Measurements from ENCODE around the gene GSN.

The GSN gene

DNA sequence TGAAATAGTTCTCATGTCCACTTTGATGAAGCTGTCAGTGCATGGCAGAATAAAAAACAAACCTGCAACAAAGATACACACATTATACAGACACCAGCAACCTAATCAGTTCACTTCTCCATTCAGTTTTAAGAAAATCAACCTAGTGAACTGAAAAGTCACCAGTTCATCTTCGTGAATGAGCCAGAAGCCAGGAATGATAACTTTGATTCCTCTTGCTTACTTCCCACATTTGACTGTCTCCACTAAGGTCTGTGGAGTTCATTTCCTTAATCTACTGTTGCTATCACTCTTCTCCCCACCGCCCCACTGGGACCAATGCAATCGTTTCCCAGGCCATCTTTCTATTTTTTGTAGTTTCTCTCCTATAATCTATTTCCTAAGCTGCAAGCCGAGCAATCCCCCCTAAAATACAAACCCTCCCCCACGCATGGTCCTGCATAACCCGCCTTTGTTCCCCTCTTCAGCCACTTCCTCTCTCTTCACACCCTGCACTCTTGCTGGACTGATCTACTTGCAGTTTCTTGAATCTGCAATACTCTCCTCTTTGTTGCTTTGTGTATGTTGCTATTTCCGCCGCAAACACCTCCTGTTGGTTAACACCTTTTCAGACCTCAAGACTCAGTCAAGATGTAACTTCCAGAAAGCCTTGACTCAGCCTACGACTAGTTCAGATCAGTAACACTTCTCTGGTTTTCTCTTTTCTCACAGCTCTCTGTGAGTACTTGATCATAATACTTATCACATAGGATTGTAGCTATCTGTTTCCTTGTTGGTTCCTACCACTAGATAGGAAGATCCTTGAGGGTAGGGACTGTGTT lies 85.5 kb downstream of the GSN start:
- no peak for DNase-seq (ENCODE audit: low spot score)

DNA sequence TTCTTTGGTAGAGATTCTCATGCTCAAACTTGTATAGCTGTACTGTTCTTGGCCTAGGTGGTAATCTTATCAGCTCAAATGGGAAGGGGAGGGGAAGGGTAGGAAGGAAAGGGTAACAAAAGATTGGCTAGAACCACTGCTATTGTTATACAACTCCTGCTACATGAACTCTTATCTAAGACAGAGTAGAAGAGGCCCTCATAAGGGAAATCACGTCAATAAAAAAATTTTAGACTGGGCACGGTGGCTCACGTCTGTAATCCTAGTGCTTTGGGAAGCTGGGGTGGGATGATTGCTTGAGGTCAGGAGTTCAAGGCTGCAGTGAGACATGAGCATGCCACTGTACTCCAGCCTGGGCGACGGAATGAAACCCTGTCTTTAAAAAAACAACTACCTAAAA lies 86.2 kb downstream of the GSN start:
- no peak for DNase-seq (ENCODE audit: low spot score)

DNA sequence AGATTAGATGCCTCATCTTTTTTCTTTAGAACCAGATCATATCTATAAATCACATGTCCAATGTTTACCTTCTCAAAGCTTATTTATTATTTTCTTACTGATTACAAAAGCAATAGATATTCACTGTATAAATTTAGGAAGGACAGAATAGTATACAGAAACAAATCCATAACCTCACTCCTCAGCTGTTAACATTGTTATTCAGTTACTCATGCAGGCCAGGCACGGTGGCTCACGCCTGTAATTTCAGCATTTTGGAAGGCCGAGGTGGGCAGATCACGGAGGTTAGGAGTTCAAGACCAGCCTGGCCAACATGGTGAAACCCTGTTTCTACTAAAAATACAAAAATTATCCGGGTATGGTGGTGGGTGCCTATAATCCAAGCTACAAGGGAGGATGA lies 86.8 kb downstream of the GSN start:
- DNase-seq (ENCODE audit: low spot score) = no peak

DNA sequence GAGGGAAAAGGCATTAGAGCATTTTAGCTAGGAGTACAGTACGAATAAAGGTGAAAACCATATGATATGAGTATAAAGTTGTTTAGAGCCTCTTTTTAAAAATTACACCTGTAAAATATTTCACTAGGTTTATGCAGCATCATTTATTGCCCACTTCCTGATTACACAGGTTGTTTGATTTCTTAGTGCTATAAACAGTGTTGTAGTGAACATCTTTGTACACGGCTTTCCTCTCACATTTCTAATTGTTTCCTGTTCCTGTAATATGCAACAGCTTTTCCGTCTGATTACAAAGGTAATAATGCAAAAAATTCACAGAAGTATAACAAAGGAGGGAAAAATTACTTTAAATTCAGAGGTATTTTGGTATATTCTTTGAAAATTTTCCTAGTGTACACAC lies 89.0 kb downstream of the GSN start:
- no peak for DNase-seq (ENCODE audit: low spot score)

DNA sequence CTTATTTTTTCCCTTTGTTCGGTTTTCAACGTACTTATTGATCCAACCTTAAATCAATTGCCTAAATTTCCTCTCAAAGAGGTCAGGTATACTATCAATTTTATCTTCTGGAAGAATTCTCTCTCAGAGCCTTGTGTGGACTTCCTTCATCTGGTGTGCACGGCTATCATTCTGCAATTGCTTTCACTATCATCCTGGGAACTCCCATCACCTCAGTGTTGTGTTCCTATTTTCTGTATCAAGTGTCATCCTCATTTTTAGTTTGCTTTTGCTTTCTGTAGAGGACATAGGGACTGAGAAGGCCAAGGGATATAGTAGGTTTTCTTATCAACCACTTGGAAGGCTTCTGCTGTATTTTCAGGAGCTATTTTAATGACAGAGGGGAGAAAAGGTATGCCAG lies 90.8 kb downstream of the GSN start:
- DNase-seq (ENCODE audit: low spot score) = no peak

DNA sequence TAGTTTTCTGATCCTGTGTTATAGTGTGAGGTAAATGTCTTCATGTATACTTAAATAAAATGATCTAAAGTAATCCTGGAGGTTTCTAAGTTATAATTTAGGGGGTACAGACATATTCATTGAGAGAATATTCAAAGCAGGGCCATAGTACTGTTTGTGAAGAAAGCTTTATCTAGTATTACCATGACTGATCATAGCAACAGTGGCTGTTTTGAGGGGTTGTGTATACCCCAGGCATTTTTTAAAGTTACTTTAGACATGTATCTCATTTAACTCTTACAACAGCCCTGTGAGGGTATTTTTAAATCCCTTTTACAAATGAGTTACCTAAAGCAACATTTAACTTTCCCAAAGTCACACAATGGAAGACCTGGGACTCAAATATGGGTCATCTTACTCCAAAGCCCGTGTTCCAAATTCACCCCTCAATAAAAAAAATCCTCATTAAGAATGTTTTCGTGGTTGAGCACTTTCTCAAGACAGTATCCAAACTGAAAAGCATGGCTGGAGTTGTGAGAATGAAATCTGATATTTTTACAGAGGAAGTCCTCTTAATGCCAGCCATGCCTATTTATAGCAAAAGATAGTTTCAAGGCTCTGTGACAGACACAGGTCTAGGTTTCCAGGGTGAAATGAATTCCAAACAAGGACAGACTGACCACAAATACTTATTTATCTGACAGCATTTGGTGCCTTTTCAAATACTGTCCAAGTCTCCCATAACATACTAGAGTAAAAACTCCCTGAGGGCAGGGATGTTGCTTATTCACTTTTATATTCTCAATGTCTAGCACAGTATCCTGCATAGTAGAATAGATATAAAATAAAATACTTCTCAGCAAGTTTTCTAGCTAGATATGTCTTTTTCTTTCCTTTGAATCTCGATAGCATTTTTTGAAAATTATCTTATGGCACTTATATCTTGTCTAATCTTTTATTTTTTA lies 91.7 kb downstream of the GSN start:
- DNase-seq (ENCODE audit: low spot score) = no peak

DNA sequence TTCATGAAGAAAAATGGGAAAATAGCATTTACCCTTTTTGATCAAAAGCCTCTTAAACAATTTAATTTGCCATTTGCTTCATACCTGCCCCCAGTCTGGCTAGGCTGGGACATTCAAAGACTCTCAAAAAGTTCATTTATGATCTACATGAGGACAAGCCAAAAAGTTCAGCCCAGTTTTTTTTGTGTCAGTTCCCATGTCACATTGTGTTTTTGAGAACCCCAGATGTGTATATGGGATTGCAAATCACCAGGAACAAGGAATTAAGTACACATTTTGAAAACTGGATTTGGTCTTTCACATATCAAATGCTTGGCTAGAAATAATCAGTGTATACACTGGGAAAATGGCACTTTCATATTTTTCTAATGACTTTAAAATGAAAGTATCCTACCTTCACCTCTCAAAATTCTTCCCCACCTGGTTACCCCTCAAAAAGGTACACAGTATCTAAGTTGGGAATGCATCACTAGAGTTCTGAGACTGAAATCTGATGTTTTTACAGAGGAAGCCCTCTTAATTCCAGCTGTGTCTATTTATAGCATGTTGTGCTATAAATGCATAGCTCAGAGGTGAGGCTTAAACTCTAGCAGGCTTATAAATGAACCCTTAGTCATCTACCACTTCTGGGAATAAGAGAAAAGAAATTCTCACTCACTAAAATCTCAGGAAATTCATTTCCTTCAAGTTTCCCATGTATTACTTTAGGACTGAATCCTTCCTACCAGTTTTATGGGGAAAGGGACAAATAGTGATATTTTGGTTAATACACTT lies 92.8 kb downstream of the GSN start:
- no peak for DNase-seq (ENCODE audit: low spot score)

DNA sequence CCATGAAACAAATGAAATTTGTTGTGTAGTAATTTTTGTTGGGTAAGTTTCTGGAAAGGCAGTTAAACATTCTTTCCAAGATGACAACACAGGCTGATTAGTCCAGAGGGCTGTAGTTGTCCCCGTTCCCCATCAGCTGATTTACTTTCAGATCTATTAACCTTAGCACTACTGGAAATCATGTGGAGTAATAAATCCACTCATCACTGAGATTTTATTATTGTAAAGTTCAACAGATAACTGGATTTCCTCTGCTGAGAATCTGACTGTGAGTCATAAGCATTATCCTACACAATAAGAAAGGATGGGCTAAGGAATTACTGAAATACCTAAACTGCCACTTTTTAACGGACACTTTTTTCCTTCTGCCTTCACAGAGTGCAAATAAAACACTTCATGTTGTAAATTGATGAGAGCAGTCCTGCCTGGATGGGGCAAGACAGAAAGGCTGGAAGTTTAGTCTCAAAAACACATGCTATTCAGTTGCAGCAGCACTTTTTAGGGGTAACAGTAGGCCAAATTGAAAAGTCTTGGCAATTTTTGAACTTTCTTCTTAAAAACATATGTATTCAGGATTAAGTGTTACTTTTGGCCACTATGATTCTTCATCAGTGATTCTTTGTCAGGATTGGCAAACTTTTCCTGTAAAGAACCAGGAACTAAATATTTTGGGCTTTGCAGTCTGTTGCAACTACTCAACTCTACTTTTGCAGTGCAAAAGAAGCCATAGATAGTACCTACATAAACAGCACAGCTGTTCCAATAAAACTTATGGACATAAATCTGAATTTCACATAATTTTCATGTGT lies 95.1 kb downstream of the GSN start:
- no peak for DNase-seq (ENCODE audit: low spot score)

DNA sequence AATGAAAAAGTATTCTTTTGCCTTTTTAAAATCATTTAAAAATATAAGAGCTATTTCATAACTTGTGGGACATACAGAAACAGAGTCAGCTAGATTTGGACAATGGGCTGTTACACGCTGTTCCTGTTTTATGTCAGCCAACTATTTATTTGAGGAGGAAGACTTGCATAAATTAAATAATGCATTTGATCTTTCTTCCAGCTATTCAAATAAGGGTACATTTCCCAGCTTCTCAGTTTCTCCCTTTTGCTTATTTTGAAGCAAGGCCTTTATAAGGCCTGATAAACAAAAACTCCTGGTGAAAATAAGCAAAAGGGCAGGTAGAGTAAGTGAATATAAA lies 95.6 kb downstream of the GSN start:
- no peak for DNase-seq (ENCODE audit: low spot score)

DNA sequence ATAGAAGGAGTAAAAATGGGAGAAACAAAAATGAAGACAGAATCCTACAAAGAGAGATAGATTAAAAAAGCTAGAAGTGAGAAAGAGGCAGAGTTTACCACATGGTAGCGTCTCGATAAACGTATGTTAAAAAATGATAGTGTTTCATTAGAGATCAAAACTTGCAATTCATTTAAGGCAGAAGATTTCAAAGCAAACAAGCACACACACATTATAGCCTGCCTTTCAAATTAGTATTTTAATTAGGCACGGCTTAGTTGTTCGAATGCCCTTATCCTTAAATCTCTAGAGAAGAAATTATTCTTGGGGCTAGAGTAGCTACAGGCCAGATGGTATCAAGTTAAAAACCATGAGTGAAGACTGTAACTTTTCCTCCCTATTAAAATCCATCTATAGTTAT lies 96.1 kb downstream of the GSN start:
- DNase-seq (ENCODE audit: low spot score) = no peak

DNA sequence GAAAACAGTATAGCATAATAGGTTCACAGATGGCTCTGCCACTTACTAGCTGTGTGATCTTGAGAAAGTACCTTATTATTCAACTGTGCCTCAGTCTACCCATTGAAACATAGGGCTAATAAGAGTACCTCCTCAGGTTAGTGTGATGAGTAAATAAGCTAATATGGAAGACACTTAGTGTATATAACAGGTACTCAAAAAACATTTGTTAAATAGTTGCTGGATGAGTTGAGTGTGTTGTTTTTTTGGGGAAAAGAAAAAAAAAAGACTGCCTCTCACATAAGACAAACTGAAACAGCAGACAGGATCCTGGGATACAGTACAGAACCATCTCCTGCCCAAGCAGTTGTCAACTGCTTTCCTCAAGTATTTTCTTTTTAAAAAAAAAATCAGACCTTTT lies 96.9 kb downstream of the GSN start:
- no peak for DNase-seq (ENCODE audit: low spot score)

DNA sequence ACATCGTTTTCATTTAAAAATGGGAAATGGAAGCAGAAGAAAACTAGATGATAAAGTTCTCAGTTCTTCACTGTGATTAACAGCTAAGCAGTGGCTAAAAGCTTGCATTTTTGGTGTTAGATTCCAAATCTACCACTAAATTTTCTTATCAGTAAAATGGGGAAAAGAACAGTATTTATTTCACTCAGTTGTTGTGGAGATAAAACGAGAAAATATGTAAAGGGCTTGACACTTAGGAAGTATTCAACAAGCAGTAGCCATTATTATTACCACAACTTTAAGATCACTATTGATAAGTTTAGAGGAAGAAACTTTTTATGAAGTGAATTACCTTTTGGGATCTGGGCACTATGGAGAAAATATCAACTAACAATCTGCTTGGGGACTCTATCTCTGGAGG lies 97.6 kb downstream of the GSN start:
- DNase-seq (ENCODE audit: low spot score) = no peak

DNA sequence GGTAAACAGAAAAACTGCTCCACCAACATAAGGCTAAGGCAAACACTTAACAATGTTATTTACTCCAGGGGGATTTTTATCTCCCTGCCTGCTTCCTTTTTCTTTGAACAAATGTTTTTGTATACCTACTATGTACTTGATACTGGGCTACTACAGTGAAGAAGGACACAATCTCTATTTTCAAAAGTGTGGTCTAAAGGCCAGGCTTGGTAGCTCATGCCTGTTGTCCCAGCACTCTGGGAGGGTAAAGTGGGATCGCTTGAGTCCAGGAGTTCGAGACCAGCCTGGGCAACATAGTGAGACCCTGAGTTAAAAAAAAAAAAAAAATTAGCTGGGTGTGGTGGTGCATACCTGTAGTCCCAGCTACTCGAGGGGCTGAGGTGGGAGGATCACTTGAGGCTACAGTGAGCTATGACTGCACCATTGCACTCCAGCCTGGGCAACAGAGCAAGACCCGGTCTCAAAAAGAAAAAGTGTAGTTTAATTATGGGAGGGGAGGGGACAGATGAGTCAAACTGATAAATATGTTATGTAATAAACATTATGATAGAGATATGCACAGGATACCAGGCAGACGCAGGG lies 98.7 kb downstream of the GSN start:
- DNase-seq (ENCODE audit: low spot score) = no peak

DNA sequence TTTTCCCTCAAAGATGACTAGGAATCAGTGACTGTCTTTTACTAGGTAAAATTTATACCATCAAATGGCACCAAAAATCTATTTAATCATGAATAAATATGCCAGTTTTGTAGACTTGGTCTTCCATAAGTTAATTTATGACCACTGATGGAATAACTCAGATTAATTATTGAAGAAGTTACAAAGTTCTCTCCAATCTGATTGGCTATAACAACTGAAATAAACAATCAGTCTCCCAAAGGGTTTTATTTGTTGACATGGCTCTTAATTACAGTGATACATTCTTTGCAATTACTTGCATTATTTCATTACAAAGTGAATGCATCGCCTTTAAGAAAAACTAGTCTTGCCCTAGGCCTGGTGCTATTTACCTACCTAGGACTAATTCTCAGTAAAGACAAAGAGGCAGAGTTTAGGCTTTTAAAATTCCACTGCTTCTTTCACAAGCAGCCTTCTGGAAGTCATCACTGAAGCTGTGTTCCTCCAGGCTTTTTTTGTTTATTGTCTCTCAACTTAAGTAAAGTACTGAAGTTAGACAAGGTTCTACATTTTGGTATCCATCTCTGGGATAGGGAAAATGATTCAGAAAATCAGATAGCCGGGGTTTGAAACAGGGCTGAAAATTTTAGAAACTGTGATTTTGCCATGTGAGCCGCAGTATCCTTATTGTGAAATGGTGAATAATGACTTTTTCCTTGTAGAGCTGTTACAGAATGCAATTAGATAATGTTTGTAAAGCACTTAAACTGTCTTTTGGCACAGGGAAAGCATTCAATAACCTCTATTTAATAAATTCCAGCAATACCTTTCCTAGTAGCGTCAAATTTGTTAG lies 99.6 kb downstream of the GSN start:
- no peak for DNase-seq (ENCODE audit: low spot score)

DNA sequence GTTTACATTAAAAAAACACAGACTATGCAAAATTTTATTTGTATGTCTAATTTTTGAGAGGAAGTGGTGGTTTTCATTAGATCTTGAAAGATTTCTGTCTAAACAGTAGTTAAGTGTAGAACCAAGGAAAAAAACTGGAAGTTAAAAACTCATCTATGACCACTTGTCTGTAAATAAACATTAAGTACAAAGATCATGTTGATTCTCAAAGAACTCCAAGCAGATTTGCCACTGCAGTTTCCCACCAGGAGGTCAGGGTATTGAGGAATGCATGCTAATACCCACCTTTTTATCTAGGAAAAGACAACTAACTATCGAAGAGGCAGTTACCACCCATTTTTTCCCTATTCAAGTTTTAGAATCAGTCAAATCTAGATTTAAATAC lies 100.2 kb downstream of the GSN start:
- no peak for DNase-seq (ENCODE audit: low spot score)

DNA sequence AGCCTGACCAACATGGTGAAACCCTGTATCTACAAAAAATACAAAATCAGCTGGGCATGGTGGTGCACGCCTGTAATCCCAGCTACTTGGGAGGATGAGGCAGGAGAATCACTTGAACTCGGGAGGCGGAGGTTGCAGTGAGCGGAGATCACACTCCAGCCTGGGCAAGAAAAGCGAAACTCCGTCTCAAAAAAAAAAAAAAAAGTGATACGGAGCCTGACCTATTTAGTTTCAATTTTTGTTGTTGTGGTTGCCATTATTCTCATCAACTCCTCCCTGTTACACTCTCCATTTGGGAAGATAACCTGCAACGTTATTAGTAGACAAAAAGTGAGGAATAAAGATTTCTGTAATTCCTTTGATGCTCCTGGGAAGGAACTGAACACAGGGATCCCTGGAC lies 100.8 kb downstream of the GSN start:
- no peak for DNase-seq (ENCODE audit: low spot score)

DNA sequence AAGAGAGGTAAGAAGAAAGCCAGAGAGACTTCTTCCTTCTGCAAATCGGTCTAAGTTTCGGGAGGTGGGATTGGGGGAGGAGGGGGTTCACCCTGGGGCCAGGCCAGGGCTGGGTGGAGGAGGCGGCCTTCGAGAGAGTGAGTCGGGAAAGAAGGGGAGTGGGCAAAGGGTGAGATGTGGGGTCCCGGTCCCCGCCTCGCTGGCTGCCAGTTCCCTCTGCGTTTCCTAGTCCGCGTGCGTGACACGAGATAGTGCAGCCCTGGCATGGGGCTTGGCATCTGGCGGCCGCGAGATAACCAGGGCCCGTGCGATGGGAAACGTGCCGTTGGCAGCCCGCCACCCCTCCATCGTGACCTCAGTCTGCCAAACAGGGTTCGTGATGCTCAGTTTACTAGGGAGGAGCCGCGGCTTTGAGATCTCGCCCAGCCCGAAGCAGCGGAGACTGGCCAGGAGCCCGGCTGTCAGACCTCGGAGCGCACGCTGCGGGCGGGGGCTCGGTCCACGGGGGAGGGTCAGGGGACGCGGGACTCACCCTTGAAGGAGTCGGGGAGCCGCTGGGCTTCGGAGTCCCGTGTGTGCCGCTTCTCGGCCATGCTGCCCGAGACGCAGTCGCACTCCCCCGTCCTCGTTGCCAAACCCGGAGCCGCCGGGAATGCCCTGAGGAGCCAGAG lies 101.8 kb downstream of the GSN start, which contains the start of gene STOM:
Gene STOM, minus strand, starts transcription at position 656 of the 671 bp plus-strand sequence. Its CDS starts 63 bp downstream, at position 593.
- peak; percentile 55 for DNase-seq (ENCODE audit: low spot score)

DNA sequence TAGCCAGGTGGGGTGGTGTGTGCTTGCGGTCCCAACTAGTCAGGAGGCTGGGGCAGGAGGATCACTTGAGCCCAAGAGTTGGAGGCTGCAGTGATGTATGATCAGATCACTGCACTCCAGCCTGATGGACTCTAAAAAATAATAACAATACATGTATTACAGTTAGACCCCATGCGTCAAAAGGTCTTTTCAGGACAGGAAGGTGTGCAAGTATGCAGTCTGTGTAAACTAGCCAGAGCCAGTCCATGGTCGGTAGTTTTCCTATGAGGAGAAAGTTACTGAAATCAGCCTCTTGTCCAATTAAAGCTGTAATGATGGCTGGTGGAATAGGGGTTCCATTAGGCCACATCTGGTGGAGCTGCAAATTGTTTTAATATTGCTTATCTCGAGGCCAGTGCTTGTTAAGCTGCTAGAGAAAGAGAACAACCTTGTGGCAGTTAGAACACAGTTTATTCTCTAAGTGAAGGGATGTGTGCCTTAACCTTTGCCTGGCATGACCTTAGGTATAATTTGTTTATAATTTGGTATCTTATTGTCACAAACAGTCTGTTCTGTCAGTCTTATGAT lies 103.6 kb downstream of the GSN start:
- no peak for DNase-seq (ENCODE audit: low spot score)

DNA sequence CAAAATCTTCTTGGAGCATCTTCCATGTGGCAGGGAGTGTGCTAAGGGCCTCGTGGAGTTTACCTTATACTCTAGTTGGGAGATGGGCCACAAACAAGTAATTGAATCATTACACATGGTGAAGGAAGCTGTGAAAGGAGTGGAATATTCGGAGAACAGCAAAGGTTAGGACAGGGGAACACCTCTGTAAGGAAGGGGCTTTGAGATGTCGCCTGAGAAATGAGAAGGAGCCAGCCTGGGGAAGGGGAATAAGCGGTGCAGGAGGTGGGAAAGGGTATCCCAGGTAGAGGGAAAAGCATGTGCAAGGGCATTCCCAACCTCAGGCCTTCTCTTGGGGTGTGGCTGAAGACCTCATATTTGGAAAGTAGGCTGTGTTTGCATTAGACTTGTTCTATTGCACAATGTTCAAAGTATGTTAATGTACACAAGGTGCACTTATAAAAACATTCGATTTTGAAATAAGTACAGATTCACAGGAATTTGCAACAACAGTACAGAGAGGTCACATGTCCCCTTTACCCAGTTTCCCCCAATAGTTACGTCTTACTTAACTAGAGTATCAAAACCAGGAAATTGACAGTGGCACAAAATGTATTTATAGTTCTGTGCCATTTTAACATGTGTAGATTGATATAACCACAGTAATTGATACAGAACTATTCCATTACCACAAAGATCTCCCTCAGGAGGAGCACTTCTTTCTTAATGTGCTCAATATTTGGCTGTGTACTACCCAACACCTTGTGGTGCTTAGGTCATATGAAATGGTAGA lies 104.5 kb downstream of the GSN start:
- no peak for DNase-seq (ENCODE audit: low spot score)
